HG02938 (cell line): Measurements from ENCODE around the gene MPND.
"Not testable (repeated sequence)": the region's sequence is repeated elsewhere in the genome, so short reads cannot be mapped to it uniquely, and the experiment has no call there.

Source experiments
- ATAC-seq: cut with Tn5 transposase; IDR thresholded peaks from one replicate; pipeline ENCODE4 v1.9.1; 2021; ENCODE audit warnings: mild to moderate bottlenecking, moderate library complexity; ENCODE audit not compliant: unreplicated experiment

MPND gene

GRCh38 chr19:4319067-4319718 lies 24.2 kb upstream of the MPND start:
- ATAC-seq, result no peak

- ATAC-seq, result no peak
These were observed 22.9 kb upstream of the MPND start for GRCh38 chr19:4320419-4320818.

DNA sequence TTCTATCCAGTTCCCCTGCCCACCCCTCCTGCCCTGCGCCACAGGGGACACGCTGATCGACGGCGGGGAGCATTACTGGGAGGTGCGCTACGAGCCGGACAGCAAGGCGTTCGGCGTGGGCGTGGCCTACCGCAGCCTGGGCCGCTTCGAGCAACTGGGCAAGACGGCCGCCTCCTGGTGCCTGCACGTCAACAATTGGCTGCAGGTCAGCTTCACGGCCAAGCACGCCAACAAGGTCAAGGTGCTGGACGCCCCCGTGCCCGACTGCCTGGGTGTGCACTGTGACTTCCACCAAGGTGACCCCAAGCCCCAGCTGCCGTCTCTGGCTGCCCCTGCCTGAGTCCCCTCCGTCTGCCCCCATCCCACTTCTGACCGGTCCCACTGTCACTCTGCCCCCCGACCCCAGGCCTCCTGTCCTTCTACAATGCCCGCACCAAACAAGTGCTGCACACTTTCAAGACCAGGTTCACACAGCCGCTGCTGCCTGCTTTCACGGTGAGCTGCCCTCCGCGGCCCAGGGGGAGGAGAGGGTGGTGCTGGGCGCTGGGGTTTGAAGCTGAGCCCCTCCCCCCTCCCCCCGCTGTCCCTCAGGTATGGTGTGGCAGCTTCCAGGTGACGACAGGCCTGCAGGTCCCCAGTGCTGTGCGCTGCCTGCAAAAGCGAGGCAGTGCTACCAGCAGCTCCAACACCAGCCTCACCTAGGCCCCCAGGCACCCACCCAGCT lies 20.3 kb upstream of the MPND start:
- no peak for ATAC-seq

DNA sequence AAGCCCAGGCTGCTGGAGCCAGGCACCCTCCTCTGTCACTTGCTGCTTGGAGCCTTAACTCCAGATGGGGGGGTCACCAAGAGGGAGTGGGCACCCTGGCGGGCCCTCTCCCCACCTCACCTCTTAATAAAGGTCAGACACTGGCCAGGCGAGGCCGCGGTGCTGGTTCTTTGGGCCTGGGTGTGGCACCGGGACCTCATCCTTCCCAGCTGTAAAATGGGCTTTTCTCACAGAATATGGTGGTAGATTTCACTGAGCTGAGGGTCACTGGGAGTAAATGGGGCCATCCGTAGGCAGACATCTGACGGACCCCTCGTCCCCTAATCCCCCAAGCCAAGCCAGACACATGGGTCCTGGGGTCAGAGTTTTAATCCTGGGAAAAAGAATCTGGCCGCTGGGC lies 19.7 kb upstream of the MPND start:
- ATAC-seq, result no peak

GRCh38 chr19:4324228-4324627 lies 19.1 kb upstream of the MPND start:
- ATAC-seq, result no peak

GRCh38 chr19:4326215-4326836 lies 17.0 kb upstream of the MPND start:
- ATAC-seq, result no peak

DNA sequence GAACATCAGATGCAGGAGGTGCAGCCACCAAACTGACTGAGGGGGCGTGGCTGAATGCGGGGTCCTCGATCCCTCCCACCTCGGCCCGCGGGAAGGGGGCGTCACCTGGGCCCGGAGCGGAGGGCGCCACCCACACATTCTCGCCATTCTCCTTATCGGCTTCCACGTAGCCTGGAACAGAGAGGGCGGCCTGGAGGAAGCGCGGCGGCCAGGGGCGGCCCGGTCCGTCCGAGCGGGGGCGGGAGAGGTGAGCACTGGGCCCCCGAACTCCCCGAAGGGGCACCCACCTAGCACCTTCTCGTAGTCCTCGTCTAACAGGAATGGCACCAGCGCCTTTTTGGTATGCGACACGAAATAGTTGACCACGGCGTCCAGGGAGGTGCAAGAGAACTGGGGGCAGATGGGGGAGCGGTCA lies 16.5 kb upstream of the MPND start:
- no peak for ATAC-seq

- no peak for ATAC-seq
These were observed 16.0 kb upstream of the MPND start for GRCh38 chr19:4327252-4327876.

DNA sequence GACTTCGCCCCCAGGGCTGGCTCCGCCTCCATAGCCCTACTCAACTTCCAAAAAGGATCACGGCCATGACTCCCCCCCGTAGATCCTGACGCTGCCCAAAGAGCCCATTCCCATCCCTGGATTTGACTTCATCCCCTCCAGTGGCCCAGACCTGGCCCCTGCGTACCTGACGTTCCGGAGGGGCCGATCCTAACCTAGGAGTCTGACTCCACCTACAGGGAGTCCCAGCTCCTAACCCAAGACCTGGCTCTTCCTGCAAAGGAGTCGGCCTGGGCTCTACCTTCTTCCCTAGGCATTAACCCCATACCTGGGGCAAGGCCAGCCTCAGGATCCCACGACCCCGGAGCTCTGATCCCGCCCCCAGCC lies 15.5 kb upstream of the MPND start:
- ATAC-seq, result peak; percentile 8

- peak; percentile 71 for ATAC-seq
These were observed 14.9 kb upstream of the MPND start for GRCh38 chr19:4328243-4328990.

DNA sequence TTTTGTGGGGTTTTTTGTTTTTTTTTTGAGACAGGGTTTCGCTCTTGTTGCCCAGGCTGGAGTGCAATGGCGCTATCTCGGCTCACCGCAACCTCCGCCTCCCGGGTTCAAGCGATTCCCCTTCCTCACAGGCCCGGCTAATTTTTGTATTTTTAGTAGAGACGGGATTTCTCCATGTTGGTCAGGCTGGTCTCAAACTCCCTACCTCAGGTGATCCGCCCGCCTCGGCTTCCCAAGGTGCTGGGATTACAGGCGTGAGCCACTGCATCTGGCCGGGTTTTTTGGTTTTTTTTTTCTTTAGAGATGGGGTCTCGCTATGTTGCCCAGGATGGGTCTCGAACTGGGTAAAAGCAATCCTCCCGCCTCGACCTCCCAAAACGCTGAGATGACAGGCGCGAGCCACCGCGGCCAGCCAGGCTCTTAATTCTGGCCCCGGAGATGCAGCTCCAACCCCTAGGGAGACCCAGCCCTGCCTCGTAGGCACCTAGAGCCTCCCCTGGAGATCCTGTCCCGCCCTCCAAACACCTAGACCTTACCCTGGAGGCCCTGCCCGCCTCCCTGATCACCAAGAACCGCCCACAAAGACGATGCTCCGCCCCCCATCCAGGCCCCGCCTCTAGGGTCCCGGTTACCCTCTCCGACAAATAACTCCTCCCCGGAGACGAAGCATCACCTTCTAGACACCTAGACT lies 14.2 kb upstream of the MPND start:
- ATAC-seq, result not testable (repeated sequence)

GRCh38 chr19:4329858-4330257 lies 13.5 kb upstream of the MPND start:
- ATAC-seq, result no peak

DNA sequence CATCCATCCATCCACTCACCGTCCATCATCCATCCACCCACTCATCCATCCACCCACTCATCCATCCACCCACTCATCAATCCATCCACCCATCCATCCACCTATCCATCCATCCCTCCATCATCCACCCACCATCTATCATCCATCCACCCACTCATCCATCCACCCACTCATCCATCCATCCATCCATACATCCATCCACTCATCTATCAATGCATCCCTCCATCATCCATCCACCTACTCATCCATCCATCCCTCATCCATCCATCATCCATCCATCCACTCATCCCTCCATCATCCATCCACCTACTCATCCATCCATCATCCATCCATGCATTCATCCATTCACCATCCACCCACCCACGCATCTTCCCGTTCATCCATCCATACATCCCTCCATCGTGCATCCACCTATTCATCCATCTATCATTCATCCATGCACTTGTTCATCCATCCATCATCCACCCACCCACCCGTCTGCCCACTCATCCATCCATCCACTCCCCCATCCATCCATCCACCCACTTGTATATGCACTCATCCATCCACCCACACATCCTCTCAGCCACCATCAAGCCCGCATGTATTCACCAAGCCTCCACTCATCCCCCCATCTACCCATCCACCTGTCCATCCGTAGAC lies 8.3 kb upstream of the MPND start:
- no peak for ATAC-seq

DNA sequence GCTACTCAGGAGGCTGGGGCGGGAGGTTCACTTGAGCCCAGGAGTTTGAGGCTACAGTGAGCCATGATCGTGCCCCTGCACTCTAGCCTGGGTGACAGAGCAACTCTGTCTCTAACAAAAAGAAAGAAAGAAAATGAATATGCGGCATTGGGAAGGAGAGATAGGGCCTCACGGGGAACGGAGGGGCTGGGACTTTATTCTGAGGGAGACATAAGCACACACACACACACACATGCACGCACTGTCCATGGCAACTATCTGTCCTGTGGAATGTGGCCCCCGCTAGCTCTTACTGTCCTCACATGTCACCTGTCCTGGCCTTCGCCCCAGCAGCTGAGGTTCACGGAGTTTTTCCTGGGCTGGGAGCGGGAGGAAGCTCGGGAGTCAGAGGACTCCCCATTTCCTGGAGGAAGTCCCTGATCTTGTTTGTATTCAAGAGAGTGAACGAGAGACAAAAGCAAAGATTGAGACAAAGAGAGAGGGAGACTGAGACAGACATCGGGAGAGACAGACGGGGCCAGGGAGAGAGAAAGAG lies 5.4 kb upstream of the MPND start:
- ATAC-seq, result no peak

- no peak for ATAC-seq
These were observed 4.7 kb upstream of the MPND start, which contains the start of gene STAP2 for GRCh38 chr19:4338441-4339355. STAP2 (minus strand) TSS chr19:4338827; CDS start chr19:4338753, 74 bp downstream.

DNA sequence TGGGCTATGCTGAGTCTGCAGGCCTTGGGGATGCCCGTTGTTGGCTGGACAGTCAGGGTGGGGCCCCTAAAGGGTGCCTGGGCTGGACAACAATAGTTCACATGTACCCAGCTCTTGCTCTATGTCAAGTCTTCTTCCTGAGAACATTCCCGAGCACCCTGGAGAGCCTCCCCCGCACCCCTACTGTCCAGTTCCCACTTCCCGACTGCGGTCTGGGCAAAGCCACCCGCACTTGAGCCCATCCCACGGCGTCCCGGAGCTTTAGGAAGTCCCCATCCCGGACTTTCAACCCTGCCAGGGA lies 1.1 kb upstream of the MPND start:
- no peak for ATAC-seq

DNA sequence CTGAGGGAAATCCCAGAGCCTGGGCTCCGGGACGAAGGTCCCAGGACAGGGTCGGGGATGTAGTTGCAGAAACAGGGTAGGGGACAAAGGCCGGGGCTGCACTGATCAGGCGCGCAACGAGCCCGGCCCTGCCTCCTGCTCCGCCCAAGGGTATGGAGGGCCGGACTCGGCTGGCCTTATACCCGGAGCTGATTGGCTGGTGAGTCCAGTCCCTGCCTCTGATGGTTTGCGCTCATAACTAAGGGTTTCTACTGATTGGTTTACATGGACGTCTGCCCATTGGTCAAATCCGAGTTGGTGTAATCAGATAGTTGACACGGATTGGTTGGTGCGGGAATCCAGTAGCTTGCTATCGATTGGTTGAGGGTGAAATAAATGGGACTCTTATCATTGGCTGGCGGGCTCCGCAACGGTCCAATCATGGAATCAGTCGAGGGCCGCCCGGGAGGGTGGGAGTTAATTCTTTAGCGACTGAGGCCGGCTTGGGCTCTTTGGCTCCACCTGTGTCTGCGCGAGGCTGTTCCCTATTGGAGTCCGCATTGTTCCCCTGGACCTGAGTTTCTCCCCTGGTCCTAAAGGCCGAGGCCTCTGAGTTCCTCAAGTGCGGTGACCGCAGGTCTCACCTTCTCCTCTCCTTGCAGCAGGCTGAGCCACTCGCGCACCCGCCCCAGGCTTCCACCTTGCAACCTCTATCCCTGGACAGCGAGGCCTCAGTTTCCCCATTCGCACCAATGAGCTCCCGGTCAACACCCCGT lies 570 bp upstream of the MPND start:
- peak; percentile 86 for ATAC-seq

- no peak for ATAC-seq
These were observed 2.1 kb downstream of the MPND start for GRCh38 chr19:4345342-4346019.
